Skin epidermis (tissue), 12 donors: ENCODE results near the gene CD1E.
"Not testable (repeated sequence)": the region's sequence is repeated elsewhere in the genome, so short reads cannot be mapped to it uniquely, and the experiment has no call there.

ENCODE experiments used
- H3K27ac ChIP-seq, 21 experiments: fragments of 200-600 bp; sonication (generic) in 11 of 21; one replicate each; pipeline ENCODE4 v1.5.0; 2020; ENCODE audit warnings: mild to moderate bottlenecking in 3 of 21, inconsistent platforms in 2 of 21, moderate library complexity in 2 of 21
- H3K4me3 ChIP-seq, 7 experiments: fragments of 200-600 bp; sonication (generic) in 2 of 7; one replicate each; pipeline ENCODE4 v1.5.0; 2020; ENCODE audit warnings: inconsistent platforms in 2 of 7, mild to moderate bottlenecking in 2 of 7, moderate library complexity in 1 of 7

CD1E gene

GRCh38 chr1:158353303-158354075 lies at the start of gene CD1E:
TSS of gene CD1E (plus strand) at chr1:158353894. CDS start at chr1:158353989, 95 bp downstream.
- Histone ChIP-seq H3K27ac (peak within 1 kb of the TSS in 1 of 21 experiments; percentile 68), H3K4me3 (no peak within 1 kb of the TSS)

- Histone ChIP-seq H3K27ac (no peak overlapping the region), H3K4me3 (no peak overlapping the region)
Observed at GRCh38 chr1:158310623-158311022, 43.1 kb upstream of the CD1E start.

- Histone ChIP-seq H3K27ac (no peak overlapping the region), H3K4me3 (no peak overlapping the region)
Observed at GRCh38 chr1:158311066-158311465, 42.6 kb upstream of the CD1E start.

DNA sequence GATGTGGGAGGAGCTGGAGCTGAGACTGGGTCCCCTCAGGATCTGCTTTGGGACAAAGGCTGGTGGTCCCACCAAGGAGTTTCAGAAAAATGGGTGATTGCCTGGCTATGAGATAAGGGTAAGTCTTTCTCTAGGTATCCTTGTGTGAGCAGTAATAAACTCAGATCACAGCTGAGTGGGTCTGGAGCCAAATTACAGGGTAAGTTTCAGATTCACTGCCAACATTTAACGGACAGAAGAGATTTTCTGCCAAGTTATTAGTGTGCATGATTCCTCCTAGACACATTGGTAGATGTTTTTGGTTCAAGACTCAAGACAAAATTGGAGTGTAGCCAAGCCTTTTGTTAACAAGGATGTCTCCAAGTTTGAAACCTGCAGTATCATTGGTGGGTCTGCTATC lies 29.8 kb upstream of the CD1E start:
- Histone ChIP-seq H3K27ac (no peak overlapping the region), H3K4me3 (no peak overlapping the region)

GRCh38 chr1:158324395-158324794 lies 29.3 kb upstream of the CD1E start:
- Histone ChIP-seq H3K27ac (no peak overlapping the region), H3K4me3 (no peak overlapping the region)

- H3K4me3 ChIP-seq: no peak overlapping the region
Observed at GRCh38 chr1:158327481-158327880, 26.2 kb upstream of the CD1E start.

DNA sequence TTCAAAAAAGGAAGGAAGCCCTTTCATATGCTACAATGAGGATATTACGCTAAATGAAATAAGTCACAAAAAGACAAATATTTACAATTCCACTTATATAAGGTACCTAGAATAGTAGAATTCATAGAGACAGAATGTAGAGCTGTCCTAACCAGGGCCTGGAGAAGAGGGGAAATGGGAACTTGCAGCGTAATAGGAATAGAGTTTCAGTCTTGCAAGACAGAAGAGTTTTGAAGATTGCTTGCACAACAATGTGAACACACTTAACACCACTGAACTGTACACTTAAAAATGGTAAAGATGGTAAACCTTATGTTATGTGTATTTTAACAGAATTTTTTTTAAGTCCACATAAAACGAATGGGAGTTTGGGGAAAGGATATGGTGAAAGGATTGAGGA lies 25.3 kb upstream of the CD1E start:
- Histone ChIP-seq H3K4me3 (no peak overlapping the region), H3K27ac (peak overlapping the region in 1 of 21 experiments; percentile 29)

More at GRCh38 chr1:158327481-158327880, 26.2 kb upstream of the CD1E start:
- no peak overlapping the region for H3K27ac ChIP-seq

DNA sequence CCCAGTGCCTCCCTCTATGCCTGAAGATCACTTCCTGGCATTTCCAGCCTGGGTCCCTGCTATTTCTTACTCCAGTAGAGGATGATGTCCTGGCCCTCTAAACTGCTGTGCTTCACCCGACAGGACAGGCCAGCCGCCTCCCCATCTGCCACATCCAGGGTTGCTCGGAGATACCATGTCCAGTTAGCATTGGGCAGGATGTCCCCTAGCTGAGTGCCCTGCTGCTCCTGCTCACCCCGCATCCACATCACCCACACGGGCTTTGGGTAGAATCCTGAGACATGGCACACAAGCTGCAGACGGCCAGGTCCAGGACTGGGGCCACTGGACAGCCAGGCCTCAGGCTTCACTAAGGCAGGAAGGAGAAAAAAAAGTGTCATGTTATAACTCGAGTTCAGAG lies 24.4 kb upstream of the CD1E start:
- H3K4me3 ChIP-seq: no peak overlapping the region
- H3K27ac ChIP-seq: peak overlapping the region in 1 of 21 experiments; percentile 29

DNA sequence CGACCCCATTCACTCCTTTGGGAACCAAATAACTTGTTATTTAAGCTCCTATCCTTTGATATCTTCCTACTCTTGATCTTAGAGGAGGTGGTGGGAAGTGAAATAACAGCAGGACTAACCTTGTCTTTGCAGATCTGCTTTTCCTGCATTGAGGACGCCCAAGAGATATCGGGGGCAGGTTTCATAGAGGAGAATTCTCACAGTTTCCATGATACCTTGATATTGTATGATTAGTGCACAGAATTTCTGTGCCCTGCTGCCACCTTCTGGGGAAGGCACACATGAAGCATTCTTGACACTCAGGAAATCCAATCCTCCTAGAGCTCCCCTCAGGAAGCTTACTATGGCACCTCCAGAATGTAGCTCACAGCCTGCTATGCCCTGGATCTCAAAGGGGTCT lies 24.0 kb upstream of the CD1E start:
- peak overlapping the region in 1 of 21 experiments; percentile 23 for H3K27ac ChIP-seq
- H3K4me3 ChIP-seq: no peak overlapping the region

DNA sequence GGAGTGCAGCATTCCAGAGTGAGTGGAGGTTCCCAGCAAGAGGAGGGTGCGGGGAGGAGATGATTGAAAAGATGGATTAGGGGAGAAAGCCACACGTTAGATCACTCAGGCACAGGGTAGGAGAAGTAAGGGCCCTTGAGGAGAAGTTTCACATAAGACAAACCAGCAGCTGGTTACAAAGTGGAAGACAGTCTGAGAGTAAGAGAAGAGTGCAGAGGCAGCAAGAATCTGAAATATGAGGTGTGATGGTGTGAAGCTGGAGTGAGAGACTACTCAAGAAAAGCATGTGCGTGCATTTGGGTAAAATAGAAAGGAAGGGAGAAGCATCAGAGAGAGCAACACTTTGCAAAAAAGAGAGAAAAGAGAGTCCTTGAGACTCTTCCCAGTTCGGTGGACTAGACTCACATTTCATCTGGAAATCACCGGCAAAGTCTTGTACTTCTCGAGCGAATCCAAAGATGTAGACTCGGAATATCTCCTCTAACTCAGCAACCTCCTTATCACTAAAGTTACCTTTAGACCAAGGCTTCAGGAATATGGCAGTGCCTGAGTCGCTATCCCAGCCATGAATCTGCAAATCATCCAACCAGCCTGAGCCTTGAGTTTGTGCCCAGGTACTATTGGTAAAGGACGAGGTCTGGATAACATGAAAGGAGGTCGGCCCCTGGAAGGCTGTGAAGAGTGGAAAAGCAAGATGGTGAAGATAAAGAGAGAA lies 23.1 kb upstream of the CD1E start:
- peak overlapping the region in 1 of 21 experiments; percentile 63 for H3K27ac ChIP-seq

GRCh38 chr1:158331106-158331425 lies 22.6 kb upstream of the CD1E start:
- Histone ChIP-seq H3K4me3 (no peak overlapping the region), H3K27ac (peak overlapping the region in 1 of 21 experiments; percentile 63)

More for the DNA sequence above, 23.1 kb upstream of the CD1E start:
- H3K4me3 ChIP-seq: no peak overlapping the region

- H3K4me3 ChIP-seq: no peak within 1 kb of the TSS
- peak within 1 kb of the TSS in 1 of 21 experiments; percentile 63 for H3K27ac ChIP-seq
Observed at GRCh38 chr1:158331481-158332150, 22.1 kb upstream of the CD1E start, which contains the start of gene CD1B. TSS of gene CD1B (minus strand) at chr1:158331531. CDS start at chr1:158331423, 108 bp downstream.

GRCh38 chr1:158333405-158334155 lies 20.1 kb upstream of the CD1E start:
- Histone ChIP-seq H3K4me3 (no peak overlapping the region), H3K27ac (no peak overlapping the region)

- Histone ChIP-seq H3K4me3 (no peak overlapping the region), H3K27ac (no peak overlapping the region)
Observed at GRCh38 chr1:158334526-158335212, 19.0 kb upstream of the CD1E start.

DNA sequence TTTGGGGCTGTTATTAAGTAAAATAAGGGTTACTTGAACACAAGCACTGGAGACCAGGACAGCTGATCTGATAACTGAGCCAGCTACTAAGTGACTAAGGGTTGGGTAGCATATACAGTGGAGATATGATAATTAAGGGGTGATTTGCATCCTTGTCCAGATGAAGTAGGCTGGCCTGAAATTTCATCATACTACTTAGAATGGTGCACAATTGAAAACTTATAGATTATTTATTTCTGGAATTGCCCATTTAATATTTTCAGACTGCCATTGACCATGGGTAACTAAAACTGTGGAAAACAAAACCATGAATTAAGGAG lies 18.5 kb upstream of the CD1E start:
- Histone ChIP-seq H3K27ac (no peak overlapping the region), H3K4me3 (no peak overlapping the region)

DNA sequence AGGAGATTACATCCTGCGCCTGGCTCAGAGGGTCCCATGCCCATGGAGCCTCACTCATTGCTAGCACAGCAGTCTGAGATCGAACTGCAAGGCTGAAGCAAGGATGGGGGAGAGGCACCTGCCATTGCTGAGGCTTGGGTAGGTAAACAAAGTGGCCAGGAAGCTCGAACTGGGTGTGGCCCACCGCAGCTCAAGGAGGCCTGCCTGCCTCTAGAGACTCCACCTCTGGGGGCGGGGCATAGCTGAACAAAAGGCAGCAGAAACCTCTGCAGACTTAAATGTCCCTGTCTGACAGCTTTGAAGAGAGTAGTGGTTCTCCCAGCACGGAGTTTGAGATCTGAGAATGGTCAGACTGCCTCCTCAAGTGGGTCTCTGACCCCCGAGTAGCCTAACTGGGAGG lies 17.3 kb upstream of the CD1E start:
- not testable (repeated sequence) for H3K4me3 ChIP-seq, H3K27ac ChIP-seq

DNA sequence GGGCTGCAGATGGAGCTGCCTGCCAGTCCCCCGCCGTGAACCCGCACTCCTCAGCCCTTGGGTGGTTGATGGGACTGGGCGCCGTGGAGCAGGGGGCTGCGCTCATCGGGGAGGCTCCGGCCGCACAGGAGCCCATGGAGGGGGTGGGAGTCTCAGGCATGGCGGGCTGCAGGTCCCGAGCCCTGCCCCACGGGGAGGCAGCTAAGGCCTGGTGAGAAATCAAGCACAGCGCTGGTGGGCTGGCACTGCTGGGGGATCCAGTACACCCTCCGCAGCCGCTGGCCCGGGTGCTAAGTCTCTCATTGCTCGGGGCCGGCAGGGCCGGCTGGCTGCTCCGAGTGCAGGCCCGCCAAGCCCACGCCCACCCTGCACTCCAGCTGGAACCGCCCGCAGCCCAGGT lies 4.7 kb upstream of the CD1E start:
- not testable (repeated sequence) for H3K4me3 ChIP-seq, H3K27ac ChIP-seq

- Histone ChIP-seq H3K27ac (peak overlapping the region in 1 of 21 experiments; percentile 68), H3K4me3 (no peak overlapping the region)
Observed at GRCh38 chr1:158354255-158354654, 561 bp downstream of the CD1E start.

DNA sequence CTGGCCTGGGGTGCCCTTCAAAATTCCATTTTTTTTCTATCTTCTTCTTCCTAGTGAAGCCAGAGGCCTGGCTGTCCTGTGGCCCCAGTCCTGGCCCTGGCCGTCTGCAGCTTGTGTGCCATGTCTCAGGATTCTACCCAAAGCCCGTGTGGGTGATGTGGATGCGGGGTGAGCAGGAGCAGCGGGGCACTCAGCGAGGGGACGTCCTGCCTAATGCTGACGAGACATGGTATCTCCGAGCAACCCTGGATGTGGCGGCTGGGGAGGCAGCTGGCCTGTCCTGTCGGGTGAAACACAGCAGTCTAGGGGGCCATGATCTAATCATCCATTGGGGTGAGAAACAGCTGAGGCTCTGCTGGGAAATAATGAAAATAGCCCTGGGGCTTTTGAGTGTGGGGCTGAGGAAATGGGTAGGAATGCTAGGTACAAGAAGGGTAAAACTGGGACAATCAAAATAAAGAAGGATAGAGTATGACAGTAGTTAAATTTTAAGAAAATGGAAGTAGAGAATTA lies 2.1 kb downstream of the CD1E start:
- no peak overlapping the region for H3K4me3 ChIP-seq
- H3K27ac ChIP-seq: peak overlapping the region in 1 of 21 experiments; percentile 29
